Body of pancreas (tissue), 4 donors: ENCODE data around the gene SRP19. TPM values are rescaled to one million over a fixed set of nuclear protein-coding genes. Genes with fewer than 3 reads are reported as not detected.

ENCODE experiments used
- ATAC-seq: fragments of 150-250 bp; one replicate; pipeline ENCODE4 v1.9.1; 2016
- DNase-seq, 4 donors: peaks; one replicate each; pipeline ENCODE4 v3.0.0-alpha.2; 2019
- H3K27ac ChIP-seq, 4 donors: fragments of 200-600 bp; sonication (generic); 1 replicate in 3 of 4; 2 replicates in 1 of 4; pipeline versions ENCODE4 v1.5.1 to v1.6.1; 2016 to 2019; ENCODE audit warnings: mild to moderate bottlenecking in 1 of 4, mixed read lengths in 1 of 4, moderate library complexity in 1 of 4
- H3K27me3 ChIP-seq, 2 donors: fragments of 200-600 bp; sonication (generic); one replicate each; pipeline ENCODE4 v1.6.0; 2016; ENCODE audit warnings: mild to moderate bottlenecking in 1 of 2
- H3K36me3 ChIP-seq, 2 donors: fragments of 200-600 bp; sonication (generic); replicated peaks in 1 of 2; 2 replicates each; pipeline ENCODE4 v1.5.1; 2016; ENCODE audit warnings: low read depth in 2 of 2; ENCODE audit not compliant: insufficient read depth in 1 of 2
- H3K4me1 ChIP-seq: fragments of 200-600 bp; sonication (generic); one replicate; pipeline ENCODE4 v1.6.0; 2016
- H3K4me3 ChIP-seq, 2 donors: fragments of 200-600 bp; sonication (generic); 1 replicate in 1 of 2; 2 replicates in 1 of 2; pipeline ENCODE4 v1.5.1; 2016 to 2019
- H3K9me3 ChIP-seq, 3 donors: fragments of 200-600 bp; sonication (generic); 1 replicate in 2 of 3; 2 replicates in 1 of 3; pipeline ENCODE4 v1.5.1; 2016
- POLR2A ChIP-seq, 3 donors: fragments of 450-650 bp; IDR thresholded peaks; one replicate each; pipeline ENCODE4 v1.6.1; 2016; ENCODE audit warnings: antibody characterized with exemption in 3 of 3, mild to moderate bottlenecking in 2 of 3
- WGBS, 2 donors: methylation state at CpG; one replicate each; pipeline ENCODE4 v1.1.5; 2017; 5-methylcytosine and 5-hydroxymethylcytosine counted together
- intact Hi-C: fragments of 100-400 bp; cut with DNase I; formaldehyde crosslinking; loops from one replicate; pipeline ENCODE4 v1.15.1; 2023
- total RNA-seq, 2 donors: library from RNA; depleted of rRNA; stranded (reverse); fragments of >200 nt; gene quantifications; one replicate each; pipeline ENCODE4 v1.1.0, GENCODE V29; 2016
- TF ChIP-seq, protein P1 (sequence below), 7 experiments: fragments of 450-650 bp in 4 of 7; fragments of 200-600 bp in 3 of 7; sonication (generic) in 3 of 7; IDR thresholded peaks; one replicate each; pipeline ENCODE4 v1.5.1; 2016 to 2019; ENCODE audit warnings: antibody characterized with exemption in 7 of 7

SRP19 gene
- total RNA-seq, 2 donors from 2014 or later: 23.7 to 42.3 TPM

DNA sequence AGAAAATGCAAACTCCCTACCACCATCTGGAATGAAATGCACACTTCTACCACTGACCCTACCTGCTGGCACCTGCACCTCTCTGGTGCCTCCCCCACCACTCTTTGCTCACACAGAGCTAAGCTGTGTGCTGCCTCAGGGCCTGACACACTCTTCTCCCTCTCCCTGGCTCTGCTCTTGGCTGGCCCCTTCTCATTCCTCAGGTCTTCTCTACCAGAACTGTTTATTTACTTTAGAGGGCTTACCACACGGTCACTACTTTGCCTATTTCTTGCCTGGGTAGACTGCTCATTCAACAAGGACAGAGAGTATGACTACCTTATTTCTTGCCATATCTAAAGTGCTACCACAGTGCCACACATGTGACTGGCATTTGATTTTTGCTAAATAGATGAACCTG lies 57.6 kb downstream of the SRP19 start:
- Histone ChIP-seq H3K27me3 (no peaks in the 10 kb centered on the region), H3K27ac (no peak overlapping the region), H3K9me3 (no peaks in the 10 kb centered on the region), H3K4me1 (peaks cover 74% of the 10 kb centered on the region), H3K36me3 (peaks cover 0 to 3% of the 10 kb centered on the region in 2 donors), H3K4me3 (no peak overlapping the region)
- DNase-seq (no peak), ATAC-seq (no peak)
- TF ChIP-seq, protein P1, sequence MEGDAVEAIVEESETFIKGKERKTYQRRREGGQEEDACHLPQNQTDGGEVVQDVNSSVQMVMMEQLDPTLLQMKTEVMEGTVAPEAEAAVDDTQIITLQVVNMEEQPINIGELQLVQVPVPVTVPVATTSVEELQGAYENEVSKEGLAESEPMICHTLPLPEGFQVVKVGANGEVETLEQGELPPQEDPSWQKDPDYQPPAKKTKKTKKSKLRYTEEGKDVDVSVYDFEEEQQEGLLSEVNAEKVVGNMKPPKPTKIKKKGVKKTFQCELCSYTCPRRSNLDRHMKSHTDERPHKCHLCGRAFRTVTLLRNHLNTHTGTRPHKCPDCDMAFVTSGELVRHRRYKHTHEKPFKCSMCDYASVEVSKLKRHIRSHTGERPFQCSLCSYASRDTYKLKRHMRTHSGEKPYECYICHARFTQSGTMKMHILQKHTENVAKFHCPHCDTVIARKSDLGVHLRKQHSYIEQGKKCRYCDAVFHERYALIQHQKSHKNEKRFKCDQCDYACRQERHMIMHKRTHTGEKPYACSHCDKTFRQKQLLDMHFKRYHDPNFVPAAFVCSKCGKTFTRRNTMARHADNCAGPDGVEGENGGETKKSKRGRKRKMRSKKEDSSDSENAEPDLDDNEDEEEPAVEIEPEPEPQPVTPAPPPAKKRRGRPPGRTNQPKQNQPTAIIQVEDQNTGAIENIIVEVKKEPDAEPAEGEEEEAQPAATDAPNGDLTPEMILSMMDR (IDR thresholded peaks at IDR 0.05): no peak
- no peak for TF ChIP-seq POLR2A (IDR thresholded peaks at IDR 0.05)
- intact Hi-C loops: no loop called here
- WGBS, 2 donors: 30 to 41% methylated on average over 1 of the region's 1 CpG

Other genes with a start within 250 kb of the SRP19 start
- 10 to 100 TPM; 27.5 to 75.8 TPM for gene APC, start 123.4 kb upstream of the SRP19 start, total RNA-seq
- gene REEP5, start 60.9 kb downstream of the SRP19 start, total RNA-seq: 10 to 100 TPM; 52.1 to 53.4 TPM
- 10 to 100 TPM; 11.2 to 12.5 TPM for gene DCP2, start 115.5 kb downstream of the SRP19 start, total RNA-seq